ENCODE measurements around the gene ENTPD3.

DNA sequence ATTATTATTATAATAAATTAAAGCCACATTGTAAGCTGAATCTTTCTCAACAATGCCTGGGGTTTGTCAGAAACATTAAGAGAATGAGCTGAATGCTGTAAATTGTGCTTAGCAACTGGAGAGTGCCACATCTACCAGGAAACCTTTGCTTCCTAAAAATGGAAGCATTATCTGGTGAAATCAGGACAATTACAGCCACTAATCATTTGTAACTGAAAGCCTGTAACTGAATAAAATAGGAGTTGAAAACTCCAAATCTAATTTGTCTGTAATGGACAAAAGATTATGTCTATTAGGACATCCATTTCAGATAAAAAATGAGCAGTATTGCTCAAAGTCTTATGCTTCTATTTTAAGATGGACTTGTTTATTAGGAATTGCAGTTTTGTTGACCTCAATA is 45.3 kb upstream of the ENTPD3 start:
- TF ChIP-seq, protein P1, sequence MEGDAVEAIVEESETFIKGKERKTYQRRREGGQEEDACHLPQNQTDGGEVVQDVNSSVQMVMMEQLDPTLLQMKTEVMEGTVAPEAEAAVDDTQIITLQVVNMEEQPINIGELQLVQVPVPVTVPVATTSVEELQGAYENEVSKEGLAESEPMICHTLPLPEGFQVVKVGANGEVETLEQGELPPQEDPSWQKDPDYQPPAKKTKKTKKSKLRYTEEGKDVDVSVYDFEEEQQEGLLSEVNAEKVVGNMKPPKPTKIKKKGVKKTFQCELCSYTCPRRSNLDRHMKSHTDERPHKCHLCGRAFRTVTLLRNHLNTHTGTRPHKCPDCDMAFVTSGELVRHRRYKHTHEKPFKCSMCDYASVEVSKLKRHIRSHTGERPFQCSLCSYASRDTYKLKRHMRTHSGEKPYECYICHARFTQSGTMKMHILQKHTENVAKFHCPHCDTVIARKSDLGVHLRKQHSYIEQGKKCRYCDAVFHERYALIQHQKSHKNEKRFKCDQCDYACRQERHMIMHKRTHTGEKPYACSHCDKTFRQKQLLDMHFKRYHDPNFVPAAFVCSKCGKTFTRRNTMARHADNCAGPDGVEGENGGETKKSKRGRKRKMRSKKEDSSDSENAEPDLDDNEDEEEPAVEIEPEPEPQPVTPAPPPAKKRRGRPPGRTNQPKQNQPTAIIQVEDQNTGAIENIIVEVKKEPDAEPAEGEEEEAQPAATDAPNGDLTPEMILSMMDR (IDR thresholded peaks at IDR 0.05): no peak
- TF ChIP-seq POLR2A (IDR thresholded peaks at IDR 0.05) (no peak), EP300 (IDR thresholded peaks at IDR 0.05) (no peak)
